Panc1 (cell line): ENCODE measurements around the gene ZFHX3. TPM values are rescaled to one million over a fixed set of nuclear protein-coding genes. Genes with fewer than 3 reads are reported as not detected.

ENCODE experiments used
- ATAC-seq: fragments of 200-7000 bp; cut with Tn5 transposase; 2 replicates; pipeline ENCODE4 v1.9.1; 2020; ENCODE audit warnings: mild to moderate bottlenecking, moderate library complexity
- BruUV-seq: library from RNA; stranded (reverse); fragments of 400-500 nt; replicated peaks from 2 replicates; lab custom pipeline; 2021; lab: Mats Ljungman, UMichigan
- CTCF ChIA-PET: fragments of 300-600 bp; sonication (Branson Sonifier 250); formaldehyde crosslinking; loops from one replicate; lab custom pipeline; 2022; ENCODE audit warnings: antibody characterized with exemption; lab: Charles Lee
- POLR2A ChIA-PET: fragments of 300-600 bp; sonication (Branson Sonifier 250); formaldehyde crosslinking; loops from one replicate; lab custom pipeline; 2022; ENCODE audit warnings: antibody characterized with exemption; lab: Charles Lee
- DNase-seq: peaks from one replicate; pipeline ENCODE4 v3.0.0-alpha.2; 2010; ENCODE audit warnings: low read depth, low spot score
- H3K27ac ChIP-seq: 2 replicates; pipeline ENCODE4 v1.5.1; 2011; ENCODE audit warnings: mild to moderate bottlenecking, low read length, inconsistent platforms
- H3K27me3 ChIP-seq: fragments of 200-500 bp; sonication (Bioruptor generic); 2 replicates; pipeline ENCODE4 v1.6.0; 2014; ENCODE audit warnings: low read length, inconsistent platforms; ENCODE audit not compliant: control insufficient read depth, insufficient read depth
- H3K36me3 ChIP-seq: fragments of 200-500 bp; sonication (Bioruptor generic); 2 replicates; pipeline ENCODE4 v1.5.1; 2014; ENCODE audit warnings: inconsistent platforms, mild to moderate bottlenecking, low read length, moderate library complexity; ENCODE audit not compliant: control insufficient read depth, insufficient read depth
- H3K4me1 ChIP-seq: 2 replicates; pipeline ENCODE4 v1.5.1; 2011; ENCODE audit warnings: inconsistent platforms, mild to moderate bottlenecking, low read length, moderate library complexity; ENCODE audit not compliant: control insufficient read depth, insufficient read depth
- H3K4me3 ChIP-seq, 2 experiments: 2 replicates each; pipeline ENCODE4 v1.5.1; 2011 to 2012; ENCODE audit warnings: low read depth in 2 of 2, low read length in 2 of 2, mild to moderate bottlenecking in 2 of 2, inconsistent platforms in 1 of 2, moderate library complexity in 1 of 2
- H3K9me3 ChIP-seq: fragments of 200-500 bp; sonication (Bioruptor generic); 2 replicates; pipeline ENCODE4 v1.5.1; 2014; ENCODE audit warnings: low read depth, mild to moderate bottlenecking, inconsistent platforms, low read length, moderate library complexity; ENCODE audit not compliant: control insufficient read depth, insufficient read depth
- POLR2AphosphoS5 ChIP-seq: IDR thresholded peaks from 2 replicates; pipeline ENCODE4 v1.6.1; 2012; ENCODE audit warnings: mild to moderate bottlenecking, low read depth, low read length, moderate library complexity
- SIN3A ChIP-seq: IDR thresholded peaks from 2 replicates; pipeline ENCODE4 v1.6.1; 2012; ENCODE audit warnings: low read depth, mild to moderate bottlenecking, low read length, moderate library complexity, borderline replicate concordance; ENCODE audit not compliant: insufficient read depth
- TCF7L2 ChIP-seq: IDR thresholded peaks from 2 replicates; pipeline ENCODE4 v1.6.1; 2011; ENCODE audit warnings: mild to moderate bottlenecking, low read depth, low read length, inconsistent platforms
- in situ Hi-C: cut with HindIII; loops from 2 replicates; pipeline ENCODE4 v1.10.0; 2016; ENCODE audit warnings: low sequenced_read_pairs, low pct_unique_long_range_greater_than_20kb
- intact Hi-C: fragments of 100-400 bp; cut with micrococcal nuclease; formaldehyde crosslinking; loops from one replicate; pipeline ENCODE4 v1.10.0; 2022; ENCODE audit not compliant: unreplicated experiment
- total RNA-seq: library from RNA; stranded (reverse); gene quantifications from one replicate; pipeline ENCODE4 v1.2.1, GENCODE V29; 2021; ENCODE audit not compliant: unreplicated experiment
- TF ChIP-seq, protein P1 (sequence below): fragments of 450-650 bp; IDR thresholded peaks from 2 replicates; pipeline ENCODE4 v1.5.1; 2017; ENCODE audit warnings: mild to moderate bottlenecking
- TF ChIP-seq, protein P2 (sequence below), 2 experiments: IDR thresholded peaks; 2 replicates each; pipeline ENCODE4 v1.6.1; 2011 to 2012; ENCODE audit warnings: low read depth in 2 of 2, control low read depth in 1 of 2, low read length in 1 of 2, mild to moderate bottlenecking in 1 of 2, moderate library complexity in 1 of 2; ENCODE audit not compliant: insufficient read depth in 1 of 2

Gene ZFHX3
- total RNA-seq, 1 experiment from 2014 or later: 7.1 TPM

DNA sequence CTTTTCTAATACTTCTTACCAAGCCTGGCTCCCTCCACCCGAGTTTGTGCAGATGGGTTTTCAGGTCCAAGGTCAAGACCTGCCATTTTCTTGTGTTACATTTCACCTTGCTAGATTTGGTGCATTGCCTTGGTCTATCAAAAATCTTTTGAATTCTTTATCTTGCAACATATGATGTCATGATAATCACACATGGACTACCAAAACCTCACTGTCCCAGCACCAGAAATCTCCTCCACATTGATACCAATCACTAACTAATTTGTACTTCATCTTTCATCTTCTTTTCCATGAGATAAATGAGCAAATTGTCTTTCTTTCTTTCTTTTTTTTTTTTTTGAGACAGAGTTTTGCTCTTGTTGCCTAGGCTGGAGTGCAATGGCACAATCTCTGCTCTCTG is 33.0 kb upstream of the ZFHX3 start:
- no peaks in the 10 kb centered on the region for H3K36me3 ChIP-seq
- H3K4me1 ChIP-seq: no peaks in the 10 kb centered on the region
- POLR2A ChIA-PET: no interaction called here
- ATAC-seq (no peak), DNase-seq (no peak)
- in situ Hi-C loops: no loop called here
- no TSS peak for BruUV-seq
- TF ChIP-seq SIN3A: no peak
- TF ChIP-seq, protein P1, sequence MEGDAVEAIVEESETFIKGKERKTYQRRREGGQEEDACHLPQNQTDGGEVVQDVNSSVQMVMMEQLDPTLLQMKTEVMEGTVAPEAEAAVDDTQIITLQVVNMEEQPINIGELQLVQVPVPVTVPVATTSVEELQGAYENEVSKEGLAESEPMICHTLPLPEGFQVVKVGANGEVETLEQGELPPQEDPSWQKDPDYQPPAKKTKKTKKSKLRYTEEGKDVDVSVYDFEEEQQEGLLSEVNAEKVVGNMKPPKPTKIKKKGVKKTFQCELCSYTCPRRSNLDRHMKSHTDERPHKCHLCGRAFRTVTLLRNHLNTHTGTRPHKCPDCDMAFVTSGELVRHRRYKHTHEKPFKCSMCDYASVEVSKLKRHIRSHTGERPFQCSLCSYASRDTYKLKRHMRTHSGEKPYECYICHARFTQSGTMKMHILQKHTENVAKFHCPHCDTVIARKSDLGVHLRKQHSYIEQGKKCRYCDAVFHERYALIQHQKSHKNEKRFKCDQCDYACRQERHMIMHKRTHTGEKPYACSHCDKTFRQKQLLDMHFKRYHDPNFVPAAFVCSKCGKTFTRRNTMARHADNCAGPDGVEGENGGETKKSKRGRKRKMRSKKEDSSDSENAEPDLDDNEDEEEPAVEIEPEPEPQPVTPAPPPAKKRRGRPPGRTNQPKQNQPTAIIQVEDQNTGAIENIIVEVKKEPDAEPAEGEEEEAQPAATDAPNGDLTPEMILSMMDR: no peak
- TF ChIP-seq, protein P2, sequence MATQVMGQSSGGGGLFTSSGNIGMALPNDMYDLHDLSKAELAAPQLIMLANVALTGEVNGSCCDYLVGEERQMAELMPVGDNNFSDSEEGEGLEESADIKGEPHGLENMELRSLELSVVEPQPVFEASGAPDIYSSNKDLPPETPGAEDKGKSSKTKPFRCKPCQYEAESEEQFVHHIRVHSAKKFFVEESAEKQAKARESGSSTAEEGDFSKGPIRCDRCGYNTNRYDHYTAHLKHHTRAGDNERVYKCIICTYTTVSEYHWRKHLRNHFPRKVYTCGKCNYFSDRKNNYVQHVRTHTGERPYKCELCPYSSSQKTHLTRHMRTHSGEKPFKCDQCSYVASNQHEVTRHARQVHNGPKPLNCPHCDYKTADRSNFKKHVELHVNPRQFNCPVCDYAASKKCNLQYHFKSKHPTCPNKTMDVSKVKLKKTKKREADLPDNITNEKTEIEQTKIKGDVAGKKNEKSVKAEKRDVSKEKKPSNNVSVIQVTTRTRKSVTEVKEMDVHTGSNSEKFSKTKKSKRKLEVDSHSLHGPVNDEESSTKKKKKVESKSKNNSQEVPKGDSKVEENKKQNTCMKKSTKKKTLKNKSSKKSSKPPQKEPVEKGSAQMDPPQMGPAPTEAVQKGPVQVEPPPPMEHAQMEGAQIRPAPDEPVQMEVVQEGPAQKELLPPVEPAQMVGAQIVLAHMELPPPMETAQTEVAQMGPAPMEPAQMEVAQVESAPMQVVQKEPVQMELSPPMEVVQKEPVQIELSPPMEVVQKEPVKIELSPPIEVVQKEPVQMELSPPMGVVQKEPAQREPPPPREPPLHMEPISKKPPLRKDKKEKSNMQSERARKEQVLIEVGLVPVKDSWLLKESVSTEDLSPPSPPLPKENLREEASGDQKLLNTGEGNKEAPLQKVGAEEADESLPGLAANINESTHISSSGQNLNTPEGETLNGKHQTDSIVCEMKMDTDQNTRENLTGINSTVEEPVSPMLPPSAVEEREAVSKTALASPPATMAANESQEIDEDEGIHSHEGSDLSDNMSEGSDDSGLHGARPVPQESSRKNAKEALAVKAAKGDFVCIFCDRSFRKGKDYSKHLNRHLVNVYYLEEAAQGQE (IDR thresholded peaks at IDR 0.05; ENCODE audit: insufficient read depth in 1 of 2, low read depth in 2 of 2, low read length in 1 of 2): no peak
- no peak for TF ChIP-seq TCF7L2
- no peak for TF ChIP-seq POLR2AphosphoS5
- no peak overlapping the region for H3K27ac ChIP-seq
- H3K27me3 ChIP-seq: no peaks in the 10 kb centered on the region
- H3K4me3 ChIP-seq: no peak overlapping the region
- intact Hi-C loops: no loop called here
- CTCF ChIA-PET: interaction anchor here (0.7 kb wide), 1 partner anchor 83 kb away, joined by 3 read pairs; no protein-coding TSS in a partner anchor
- no peaks in the 10 kb centered on the region for H3K9me3 ChIP-seq

DNA sequence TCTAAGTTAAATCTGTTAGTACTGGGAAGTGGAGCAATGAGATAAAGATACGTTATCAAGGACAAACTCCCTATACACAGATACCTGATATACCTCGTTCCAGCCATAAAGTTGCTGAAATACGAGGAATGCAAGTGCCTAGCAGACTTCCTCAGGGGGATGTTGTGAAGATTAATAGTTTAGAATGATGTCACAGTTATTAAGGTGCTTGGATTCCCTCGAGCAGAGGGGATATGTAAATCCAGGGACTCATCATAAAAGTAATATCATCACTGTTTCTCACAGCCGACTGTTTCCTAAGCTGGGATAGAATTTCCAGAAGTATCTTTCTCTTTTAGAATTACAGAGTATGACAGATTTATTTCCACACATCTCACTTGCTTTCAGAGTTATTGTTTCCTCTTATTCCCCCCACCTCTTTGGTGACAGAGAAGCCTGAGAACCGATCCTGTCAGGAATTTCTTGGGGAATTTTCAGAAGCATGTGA is 28.4 kb upstream of the ZFHX3 start:
- CTCF ChIA-PET: no interaction called here
- POLR2A ChIA-PET: no interaction called here
- DNase-seq (no peak), ATAC-seq (no peak)
- no peak overlapping the region for H3K27ac ChIP-seq
- H3K27me3 ChIP-seq: no peaks in the 10 kb centered on the region
- BruUV-seq: no TSS peak
- in situ Hi-C loops: no loop called here
- no peaks in the 10 kb centered on the region for H3K9me3 ChIP-seq
- no peaks in the 10 kb centered on the region for H3K4me1 ChIP-seq
- intact Hi-C loops: no loop called here
- TF ChIP-seq, protein P1: no peak
- TF ChIP-seq SIN3A (no peak), POLR2AphosphoS5 (no peak), TCF7L2 (no peak)
- TF ChIP-seq, protein P2 (IDR thresholded peaks at IDR 0.05; ENCODE audit: insufficient read depth in 1 of 2, low read depth in 2 of 2, low read length in 1 of 2): no peak
- no peak overlapping the region for H3K4me3 ChIP-seq
- no peaks in the 10 kb centered on the region for H3K36me3 ChIP-seq
